ENCODE results near the gene GATA3.

DNA sequence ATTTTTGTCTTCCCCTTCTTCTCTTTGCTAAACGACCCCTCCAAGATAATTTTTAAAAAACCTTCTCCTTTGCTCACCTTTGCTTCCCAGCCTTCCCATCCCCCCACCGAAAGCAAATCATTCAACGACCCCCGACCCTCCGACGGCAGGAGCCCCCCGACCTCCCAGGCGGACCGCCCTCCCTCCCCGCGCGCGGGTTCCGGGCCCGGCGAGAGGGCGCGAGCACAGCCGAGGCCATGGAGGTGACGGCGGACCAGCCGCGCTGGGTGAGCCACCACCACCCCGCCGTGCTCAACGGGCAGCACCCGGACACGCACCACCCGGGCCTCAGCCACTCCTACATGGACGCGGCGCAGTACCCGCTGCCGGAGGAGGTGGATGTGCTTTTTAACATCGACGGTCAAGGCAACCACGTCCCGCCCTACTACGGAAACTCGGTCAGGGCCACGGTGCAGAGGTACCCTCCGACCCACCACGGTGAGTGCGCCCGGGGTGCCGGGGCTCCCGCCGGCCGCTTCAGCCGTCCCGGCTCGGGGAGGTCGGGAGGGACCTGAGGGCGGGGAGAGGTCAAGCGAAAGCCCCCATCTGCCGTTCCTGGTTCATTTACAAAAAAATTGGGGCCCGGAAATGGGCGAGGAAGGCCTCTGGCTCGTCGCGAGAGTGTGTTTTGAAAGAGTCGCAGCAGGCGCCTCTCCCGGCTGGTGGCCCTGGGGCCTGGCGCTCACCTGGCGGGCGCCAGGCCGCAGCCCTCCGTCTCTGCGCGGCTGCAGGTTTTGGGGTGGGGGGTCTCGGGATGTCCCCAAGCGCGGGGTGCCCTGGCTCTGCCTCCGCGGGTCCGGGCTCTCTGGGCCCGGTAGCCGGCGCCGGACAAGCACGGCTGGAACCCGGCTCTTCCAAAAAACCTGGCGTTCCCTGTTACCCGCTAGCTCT is 1.2 kb downstream of the GATA3 start:
- TF ChIP-seq, protein P1, sequence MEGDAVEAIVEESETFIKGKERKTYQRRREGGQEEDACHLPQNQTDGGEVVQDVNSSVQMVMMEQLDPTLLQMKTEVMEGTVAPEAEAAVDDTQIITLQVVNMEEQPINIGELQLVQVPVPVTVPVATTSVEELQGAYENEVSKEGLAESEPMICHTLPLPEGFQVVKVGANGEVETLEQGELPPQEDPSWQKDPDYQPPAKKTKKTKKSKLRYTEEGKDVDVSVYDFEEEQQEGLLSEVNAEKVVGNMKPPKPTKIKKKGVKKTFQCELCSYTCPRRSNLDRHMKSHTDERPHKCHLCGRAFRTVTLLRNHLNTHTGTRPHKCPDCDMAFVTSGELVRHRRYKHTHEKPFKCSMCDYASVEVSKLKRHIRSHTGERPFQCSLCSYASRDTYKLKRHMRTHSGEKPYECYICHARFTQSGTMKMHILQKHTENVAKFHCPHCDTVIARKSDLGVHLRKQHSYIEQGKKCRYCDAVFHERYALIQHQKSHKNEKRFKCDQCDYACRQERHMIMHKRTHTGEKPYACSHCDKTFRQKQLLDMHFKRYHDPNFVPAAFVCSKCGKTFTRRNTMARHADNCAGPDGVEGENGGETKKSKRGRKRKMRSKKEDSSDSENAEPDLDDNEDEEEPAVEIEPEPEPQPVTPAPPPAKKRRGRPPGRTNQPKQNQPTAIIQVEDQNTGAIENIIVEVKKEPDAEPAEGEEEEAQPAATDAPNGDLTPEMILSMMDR (IDR thresholded peaks at IDR 0.05) = no peak
- no peak for TF ChIP-seq POLR2A (IDR thresholded peaks at IDR 0.05)

All from esophagus squamous epithelium (tissue), 4 donors.